HEK293T (cell line): Measurements from ENCODE around the gene DLX3.
A peak's percentile ranks its signal among the peaks of the same experiment; 100 is the strongest.

Source experiments
- CTCF ChIA-PET: fragments of 350-600 bp; formaldehyde crosslinking; extraction: SDS; loops from one replicate; lab custom pipeline; 2021; ENCODE audit warnings: antibody characterized with exemption, inconsistent platforms; lab: Yijun Ruan, JAX
- POLR2A ChIA-PET: fragments of 350-600 bp; formaldehyde crosslinking; extraction: SDS; loops from one replicate; lab custom pipeline; 2020; ENCODE audit warnings: antibody characterized with exemption, inconsistent platforms; lab: Yijun Ruan, JAX
- DNase-seq: peaks from one replicate; pipeline ENCODE4 v3.0.0; 2012; ENCODE audit warnings: mixed read lengths; ENCODE audit errors: extremely low spot score
- ARNT ChIP-seq: fragments of 450-650 bp; IDR thresholded peaks from 2 replicates; pipeline ENCODE4 v1.6.1; 2017; ENCODE audit warnings: mild to moderate bottlenecking
- BHLHE40 ChIP-seq: fragments of 450-650 bp; IDR thresholded peaks from 2 replicates; pipeline ENCODE4 v1.6.1; 2016; ENCODE audit warnings: mild to moderate bottlenecking, moderate library complexity, borderline replicate concordance
- CTBP1 ChIP-seq: fragments of 450-650 bp; IDR thresholded peaks from 2 replicates; pipeline ENCODE4 v1.6.1; 2016; ENCODE audit warnings: borderline replicate concordance
- ELF4 ChIP-seq: fragments of 450-650 bp; IDR thresholded peaks from 2 replicates; pipeline ENCODE4 v1.6.1; 2017; ENCODE audit warnings: antibody characterized with exemption
- FOXA1 ChIP-seq: fragments of 450-650 bp; IDR thresholded peaks from 2 replicates; pipeline ENCODE4 v1.6.1; 2016; ENCODE audit warnings: mild to moderate bottlenecking
- FOXK2 ChIP-seq: fragments of 450-650 bp; IDR thresholded peaks from 2 replicates; pipeline ENCODE4 v1.6.1; 2016; ENCODE audit warnings: mild to moderate bottlenecking
- FOXM1 ChIP-seq: fragments of 450-650 bp; IDR thresholded peaks from 2 replicates; pipeline ENCODE4 v1.6.1; 2017; ENCODE audit warnings: mild to moderate bottlenecking, borderline replicate concordance
- HDGF ChIP-seq: fragments of 450-650 bp; IDR thresholded peaks from 2 replicates; pipeline ENCODE4 v1.6.1; 2017; ENCODE audit warnings: antibody characterized with exemption, borderline replicate concordance
- L3MBTL2 ChIP-seq: fragments of 450-650 bp; conservative IDR thresholded peaks from 2 replicates; pipeline ENCODE4 v1.6.1; 2016; ENCODE audit warnings: mild to moderate bottlenecking
- LEF1 ChIP-seq: fragments of 450-650 bp; IDR thresholded peaks from 2 replicates; pipeline ENCODE4 v1.6.1; 2017; ENCODE audit warnings: mild to moderate bottlenecking, borderline replicate concordance
- NFRKB ChIP-seq: fragments of 450-650 bp; IDR thresholded peaks from 2 replicates; pipeline ENCODE4 v1.6.1; 2016; ENCODE audit warnings: mild to moderate bottlenecking, moderate library complexity
- SP1 ChIP-seq: fragments of 450-650 bp; IDR thresholded peaks from 2 replicates; pipeline ENCODE4 v1.6.1; 2017
- SUZ12 ChIP-seq: fragments of 450-650 bp; IDR thresholded peaks from 2 replicates; pipeline ENCODE4 v1.6.1; 2016; ENCODE audit warnings: mild to moderate bottlenecking
- TARDBP ChIP-seq: fragments of 450-650 bp; IDR thresholded peaks from 2 replicates; pipeline ENCODE4 v1.6.1; 2016
- ZNF384 ChIP-seq: fragments of 450-650 bp; IDR thresholded peaks from 2 replicates; pipeline ENCODE4 v1.6.1; 2016
- TF ChIP-seq, protein P1 (sequence below): fragments of 450-650 bp; IDR thresholded peaks from 2 replicates; pipeline ENCODE4 v1.6.1; 2016

The DLX3 gene

DNA sequence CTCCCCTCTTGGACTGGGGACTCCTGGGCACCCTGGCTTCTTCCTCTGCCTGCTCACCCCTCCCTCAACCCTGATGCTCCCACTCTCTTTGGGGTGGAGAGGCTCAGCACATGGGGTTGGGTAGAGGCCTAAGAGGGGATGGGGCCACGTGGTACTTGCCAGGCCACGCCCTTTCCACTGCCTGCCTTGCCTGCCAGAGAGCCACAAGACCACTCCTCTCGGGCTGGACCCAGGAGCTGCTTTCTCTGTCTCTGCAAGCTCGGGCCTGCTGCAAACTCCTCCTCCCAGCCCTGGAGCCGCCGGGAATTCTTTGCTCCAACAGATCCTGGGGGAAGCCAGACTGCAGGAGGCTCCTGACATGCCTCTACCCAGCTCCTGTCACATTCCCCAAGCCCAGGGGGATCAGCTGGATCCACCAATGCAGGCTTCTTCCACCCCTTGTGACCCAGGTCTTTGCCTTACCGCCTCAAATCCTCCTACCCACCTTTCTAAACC, 14.3 kb downstream of the DLX3 start:
- CTCF ChIA-PET: interaction anchor here (0.7 to 1.1 kb wide), 2 partner anchors 17 to 28 kb away, joined by 3 to 5 read pairs; no protein-coding TSS in a partner anchor
- POLR2A ChIA-PET: interaction anchor here (1.5 kb wide), 1 partner anchor 12 kb away, joined by 3 read pairs; the partner anchor contains the start of gene DLX4
- no peak for DNase-seq
- TF ChIP-seq ARNT (no peak), FOXA1 (no peak), FOXM1 (no peak), FOXK2 (no peak)

- no peak for DNase-seq
- TF ChIP-seq ARNT: no peak
- ChIA-PET CTCF (interaction anchor here (1.1 to 1.4 kb wide), 2 partner anchors 9 to 28 kb away, joined by 4 to 5 read pairs; no protein-coding TSS in a partner anchor), POLR2A (interaction anchor here (1.5 kb wide), 1 partner anchor 11 kb away, joined by 3 read pairs; the partner anchor contains the start of gene DLX4)
Measured at GRCh38 chr17:49979748-49980479, 15.1 kb downstream of the DLX3 start.

GRCh38 chr17:49978501-49978900, 16.5 kb downstream of the DLX3 start:
- no peak for DNase-seq
- CTCF ChIA-PET: interaction anchor here (1.4 kb wide), 2 partner anchors 10 to 26 kb away, joined by 4 to 7 read pairs; no protein-coding TSS in a partner anchor
- TF ChIP-seq FOXA1 (no peak), ARNT (no peak), ELF4 (no peak), ZNF384 (no peak), TARDBP (no peak), SP1 (no peak), LEF1 (no peak), BHLHE40 (no peak), NFRKB (no peak), FOXK2 (no peak), FOXM1 (no peak), L3MBTL2 (no peak), HDGF (no peak), SUZ12 (no peak)
- TF ChIP-seq, protein P1, sequence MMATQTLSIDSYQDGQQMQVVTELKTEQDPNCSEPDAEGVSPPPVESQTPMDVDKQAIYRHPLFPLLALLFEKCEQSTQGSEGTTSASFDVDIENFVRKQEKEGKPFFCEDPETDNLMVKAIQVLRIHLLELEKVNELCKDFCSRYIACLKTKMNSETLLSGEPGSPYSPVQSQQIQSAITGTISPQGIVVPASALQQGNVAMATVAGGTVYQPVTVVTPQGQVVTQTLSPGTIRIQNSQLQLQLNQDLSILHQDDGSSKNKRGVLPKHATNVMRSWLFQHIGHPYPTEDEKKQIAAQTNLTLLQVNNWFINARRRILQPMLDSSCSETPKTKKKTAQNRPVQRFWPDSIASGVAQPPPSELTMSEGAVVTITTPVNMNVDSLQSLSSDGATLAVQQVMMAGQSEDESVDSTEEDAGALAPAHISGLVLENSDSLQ: no peak
- POLR2A ChIA-PET: interaction anchor here (1.0 to 1.5 kb wide), 3 partner anchors 10 to 301 kb away, joined by 3 to 5 read pairs (median 4); partner anchors contain the start of gene DLX4

DNA sequence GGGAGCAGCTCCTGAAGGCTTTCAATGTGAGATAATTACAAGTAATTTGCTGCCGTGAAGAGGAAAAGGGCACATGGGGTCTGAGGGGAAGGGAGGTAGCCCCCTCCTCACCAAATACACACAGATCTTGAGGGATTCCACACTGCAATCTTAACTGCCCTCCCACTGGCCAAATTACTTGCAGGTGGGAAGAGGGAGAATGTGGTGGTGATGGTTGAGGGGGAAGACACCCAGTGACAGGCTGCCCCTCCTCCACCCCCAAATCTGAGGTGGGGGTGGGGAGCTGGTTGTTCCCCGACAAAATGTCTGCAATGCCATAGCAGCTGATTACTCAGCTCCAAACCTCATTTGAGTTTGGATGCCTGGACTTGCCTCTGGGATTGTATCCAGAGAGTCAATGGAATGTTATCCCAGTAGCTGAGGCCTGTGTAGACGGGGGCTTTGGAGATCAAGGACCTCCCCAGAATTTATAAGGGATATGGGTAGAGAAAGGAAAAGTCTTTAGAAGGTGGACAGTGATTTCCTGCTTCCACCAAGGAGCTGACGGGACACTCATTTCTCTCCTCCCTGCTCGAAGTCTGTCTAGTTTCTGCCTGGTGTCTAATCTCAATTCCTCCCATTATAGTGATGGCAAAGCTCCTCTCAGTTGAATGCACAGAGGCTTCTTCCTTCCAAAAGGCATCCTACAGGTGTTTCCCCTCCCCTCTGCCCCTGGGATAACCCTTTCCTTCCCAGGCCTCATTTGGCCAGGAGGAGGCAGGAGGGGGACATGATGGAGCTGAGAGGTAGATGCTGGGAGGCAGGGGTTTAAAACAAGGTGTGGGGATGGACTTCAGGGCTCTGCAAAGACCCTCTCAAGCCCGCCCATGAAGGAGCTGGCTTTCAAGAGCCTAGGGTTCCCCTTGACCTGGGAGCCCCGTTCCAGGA, 17.3 kb downstream of the DLX3 start:
- TF ChIP-seq SUZ12 (no peak), CTBP1 (no peak), L3MBTL2 (no peak), ARNT (no peak), SP1 (no peak), HDGF (no peak)
- ChIA-PET POLR2A (interaction anchor here (0.6 to 1.5 kb wide), 4 partner anchors 9 to 770 kb away, joined by 3 to 5 read pairs (median 4); partner anchors contain the start of gene DLX4), CTCF (interaction anchor here (0.8 to 1.4 kb wide), 2 partner anchors 19 to 25 kb away, joined by 3 to 7 read pairs; no protein-coding TSS in a partner anchor)
- DNase-seq: no peak

GRCh38 chr17:49976828-49977202, 18.2 kb downstream of the DLX3 start:
- CTCF ChIA-PET: interaction anchor here (2.6 kb wide), 1 partner anchor 21 kb away, joined by 14 read pairs; no protein-coding TSS in a partner anchor
- no peak for TF ChIP-seq FOXA1
- no peak for TF ChIP-seq NFRKB
- no peak for TF ChIP-seq SP1
- TF ChIP-seq HDGF: no peak
- no peak for TF ChIP-seq FOXK2
- TF ChIP-seq SUZ12: no peak
- no peak for TF ChIP-seq LEF1
- TF ChIP-seq ARNT: no peak
- no peak for TF ChIP-seq TARDBP
- no peak for TF ChIP-seq ELF4
- TF ChIP-seq L3MBTL2: no peak
- TF ChIP-seq CTBP1: no peak
- TF ChIP-seq ZNF384: no peak
- POLR2A ChIA-PET: interaction anchor here (1.0 to 1.4 kb wide), 3 partner anchors 12 to 19 kb away, joined by 3 to 4 read pairs (median 4); partner anchors contain the start of gene DLX3
- DNase-seq: no peak

GRCh38 chr17:49976163-49976827, 18.7 kb downstream of the DLX3 start:
- ChIA-PET CTCF (interaction anchor here (0.5 to 2.6 kb wide), 3 partner anchors 21 to 420 kb away, joined by 3 to 14 read pairs (median 5); no protein-coding TSS in a partner anchor), POLR2A (interaction anchor here (1.0 to 1.4 kb wide), 3 partner anchors 12 to 19 kb away, joined by 3 to 4 read pairs (median 4); partner anchors contain the start of gene DLX3)
- DNase-seq: peak; percentile 73
- TF ChIP-seq FOXK2 (no peak), TARDBP (no peak), ARNT (0 out of 2 replicates have a peak, but pooled peaks have one; percentile 36), L3MBTL2 (peak; percentile 39; the same call in 1 of the 2 replicates), CTBP1 (peak; percentile 86), FOXM1 (no peak)
- TF ChIP-seq, protein P1: peak; percentile 88
